T-helper 9 cell (primary cell): ENCODE measurements around the gene FOXO4.
"Not testable (repeated sequence)": the region's sequence is repeated elsewhere in the genome, so short reads cannot be mapped to it uniquely, and the experiment has no call there.

Source experiments
- DNase-seq: peaks from one replicate; pipeline ENCODE4 v3.0.0-alpha.2; 2020
- total RNA-seq, 2 donors: gene quantifications; one replicate each; lab custom pipeline; 2026; lab: John Stamatoyannopoulos, UW

The FOXO4 gene, protein sequence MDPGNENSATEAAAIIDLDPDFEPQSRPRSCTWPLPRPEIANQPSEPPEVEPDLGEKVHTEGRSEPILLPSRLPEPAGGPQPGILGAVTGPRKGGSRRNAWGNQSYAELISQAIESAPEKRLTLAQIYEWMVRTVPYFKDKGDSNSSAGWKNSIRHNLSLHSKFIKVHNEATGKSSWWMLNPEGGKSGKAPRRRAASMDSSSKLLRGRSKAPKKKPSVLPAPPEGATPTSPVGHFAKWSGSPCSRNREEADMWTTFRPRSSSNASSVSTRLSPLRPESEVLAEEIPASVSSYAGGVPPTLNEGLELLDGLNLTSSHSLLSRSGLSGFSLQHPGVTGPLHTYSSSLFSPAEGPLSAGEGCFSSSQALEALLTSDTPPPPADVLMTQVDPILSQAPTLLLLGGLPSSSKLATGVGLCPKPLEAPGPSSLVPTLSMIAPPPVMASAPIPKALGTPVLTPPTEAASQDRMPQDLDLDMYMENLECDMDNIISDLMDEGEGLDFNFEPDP
- 40.8 to 41.2 reads per million in 2 donors for total RNA-seq

DNA sequence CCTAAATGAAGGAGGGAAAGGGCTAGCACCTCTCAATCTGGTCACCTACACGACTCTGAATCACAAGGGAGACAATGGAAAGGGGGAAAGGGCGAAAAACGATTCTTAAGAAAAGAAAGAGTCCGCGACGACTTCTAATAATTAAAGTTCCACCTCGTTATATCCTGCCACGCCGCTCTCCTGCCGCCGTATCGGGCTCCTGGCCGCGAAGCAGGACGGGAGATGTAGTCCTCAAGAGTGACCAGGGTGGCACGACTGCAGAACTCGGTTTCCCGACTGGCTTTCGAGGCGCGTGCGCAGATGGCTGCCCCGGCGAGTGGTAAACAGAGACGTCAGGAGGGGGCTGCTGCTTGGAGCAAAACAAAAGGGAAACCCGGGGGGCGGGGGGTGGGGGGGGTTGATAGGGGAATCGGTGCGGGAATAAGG, at the start of gene FOXO4:
Gene FOXO4 (plus strand): TSS at position 297 of the 426 bp plus-strand sequence. CDS start 678 bp downstream, outside the sequence.
- DNase-seq, result peak; percentile 85

GRCh38 chrX:71047891-71048290, 47.8 kb upstream of the FOXO4 start:
- not testable (repeated sequence) for DNase-seq

DNA sequence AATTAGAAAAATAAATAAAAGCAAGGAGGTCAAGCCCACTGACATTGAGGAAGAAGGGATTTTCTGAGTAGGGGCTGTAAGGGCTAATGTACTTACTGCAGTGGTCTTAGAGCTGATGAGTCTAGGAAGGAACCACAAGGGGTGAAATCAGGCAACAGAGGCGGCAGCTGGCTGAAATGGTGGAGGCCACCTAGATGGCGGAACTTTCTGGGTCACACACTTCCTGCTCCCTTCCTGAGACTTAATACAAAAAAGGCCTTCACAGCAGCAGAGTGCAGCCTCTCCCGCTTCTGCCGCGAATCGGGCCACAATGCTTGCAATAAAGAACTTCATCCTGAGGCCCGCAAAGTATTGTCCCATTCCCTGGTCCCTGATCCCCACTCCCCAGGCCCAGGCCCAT, 42.9 kb upstream of the FOXO4 start:
- no peak for DNase-seq

DNA sequence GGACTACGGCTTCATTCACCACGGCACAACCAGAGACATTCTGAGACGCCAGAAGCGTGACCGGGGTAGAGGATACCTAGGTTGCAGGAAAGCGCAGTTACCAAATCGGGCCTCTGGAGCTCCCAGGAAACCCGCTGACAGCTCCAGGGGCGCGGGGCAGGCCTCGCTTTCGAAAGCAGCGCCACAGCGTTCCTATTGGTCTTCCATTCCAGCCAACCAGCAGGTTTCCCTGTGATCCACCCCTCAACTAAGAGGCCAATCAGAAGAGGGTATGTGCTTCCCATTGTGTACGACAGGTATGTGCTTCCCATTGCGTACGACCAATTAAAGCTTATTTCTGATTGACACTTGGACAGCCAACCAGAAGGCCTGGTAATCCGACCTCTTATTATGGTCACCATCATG, 42.4 kb upstream of the FOXO4 start:
- DNase-seq, result no peak

DNA sequence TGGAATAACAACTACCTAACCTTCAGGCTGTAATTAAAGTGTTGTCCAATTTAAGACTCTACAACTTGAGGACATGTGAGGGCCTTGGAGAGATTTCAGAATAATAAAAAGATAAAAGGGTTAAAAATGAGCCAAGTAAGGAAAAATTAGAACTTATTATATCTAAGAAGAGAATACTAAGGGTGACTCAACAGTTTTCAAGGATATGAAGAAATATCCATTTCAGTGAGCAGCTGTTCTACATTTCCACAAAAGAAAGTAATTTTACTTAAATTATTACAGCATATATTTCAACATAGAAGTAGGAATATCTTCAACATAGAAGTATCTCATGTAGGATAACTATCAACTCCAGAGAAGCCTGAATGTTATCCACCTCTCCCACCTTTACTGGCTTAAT, 38.8 kb upstream of the FOXO4 start:
- DNase-seq, result no peak

DNA sequence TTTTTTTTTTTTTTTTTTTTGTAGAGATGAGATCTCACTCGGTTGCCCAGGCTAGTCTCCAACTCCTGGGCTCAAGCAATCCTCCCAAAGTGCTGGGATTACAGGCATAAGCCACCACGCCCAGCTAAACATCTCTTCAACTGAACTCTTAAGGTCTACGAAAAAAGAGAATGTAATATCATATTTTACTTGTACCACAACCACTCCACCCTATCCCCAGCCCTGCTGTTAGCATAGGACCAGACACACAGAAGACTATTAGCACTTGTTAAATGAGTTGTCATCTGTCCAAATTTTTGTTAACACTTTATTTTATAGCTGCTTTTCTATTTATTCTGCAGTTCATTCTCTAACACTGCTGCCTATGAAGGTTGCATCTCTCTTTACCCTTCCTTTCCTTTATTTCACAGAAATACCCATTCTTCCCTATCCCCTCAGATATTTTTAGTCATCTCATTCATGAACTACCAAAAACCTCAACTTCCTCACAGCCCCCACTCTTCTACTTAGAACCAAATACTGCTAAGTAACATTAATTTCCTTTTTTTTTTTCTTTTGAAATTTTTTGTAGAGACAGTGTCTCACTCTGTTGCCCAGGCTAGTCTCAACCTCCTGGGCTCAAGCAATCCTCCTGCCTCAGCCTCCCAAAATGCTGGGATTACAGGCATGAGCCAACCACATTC, 37.7 kb upstream of the FOXO4 start:
- no peak for DNase-seq

DNA sequence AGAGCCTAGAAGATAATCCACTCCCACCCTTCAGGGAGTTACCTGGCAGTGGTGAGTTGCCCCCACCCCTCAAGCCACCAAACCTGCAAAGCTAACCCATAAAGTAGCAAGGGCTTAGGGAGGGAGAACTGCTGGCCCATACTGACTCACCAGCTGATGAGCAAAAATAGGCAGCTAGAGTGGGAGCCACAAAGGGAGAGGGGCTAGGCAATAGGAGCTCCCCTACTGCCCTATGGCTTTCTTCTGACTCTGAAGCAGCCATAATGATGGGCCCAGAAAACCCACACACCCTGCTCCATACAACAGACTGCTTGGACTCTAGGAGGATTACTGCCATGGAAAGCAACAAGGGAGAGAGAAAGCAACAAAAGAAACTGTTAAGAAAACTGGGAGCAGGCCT, 35.5 kb upstream of the FOXO4 start:
- DNase-seq, result no peak

- DNase-seq, result no peak
Measured at GRCh38 chrX:71067089-71067488, 28.6 kb upstream of the FOXO4 start.

DNA sequence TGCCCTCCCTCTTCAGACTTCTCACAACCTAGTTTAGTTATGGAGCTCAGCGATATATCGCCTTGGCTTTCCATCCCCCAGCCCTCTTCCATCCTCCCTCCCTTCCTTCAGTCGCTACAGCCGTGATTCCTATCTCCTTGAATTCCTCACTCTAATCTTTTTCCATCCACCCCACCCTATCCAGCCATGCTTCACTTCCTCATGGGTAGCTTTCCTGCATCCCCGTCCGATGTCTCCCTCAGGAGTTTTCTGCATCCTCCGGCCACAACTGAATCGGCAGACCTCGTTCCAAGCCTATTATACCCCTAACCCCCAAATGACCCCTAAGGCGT, 28.0 kb upstream of the FOXO4 start:
- no peak for DNase-seq

DNA sequence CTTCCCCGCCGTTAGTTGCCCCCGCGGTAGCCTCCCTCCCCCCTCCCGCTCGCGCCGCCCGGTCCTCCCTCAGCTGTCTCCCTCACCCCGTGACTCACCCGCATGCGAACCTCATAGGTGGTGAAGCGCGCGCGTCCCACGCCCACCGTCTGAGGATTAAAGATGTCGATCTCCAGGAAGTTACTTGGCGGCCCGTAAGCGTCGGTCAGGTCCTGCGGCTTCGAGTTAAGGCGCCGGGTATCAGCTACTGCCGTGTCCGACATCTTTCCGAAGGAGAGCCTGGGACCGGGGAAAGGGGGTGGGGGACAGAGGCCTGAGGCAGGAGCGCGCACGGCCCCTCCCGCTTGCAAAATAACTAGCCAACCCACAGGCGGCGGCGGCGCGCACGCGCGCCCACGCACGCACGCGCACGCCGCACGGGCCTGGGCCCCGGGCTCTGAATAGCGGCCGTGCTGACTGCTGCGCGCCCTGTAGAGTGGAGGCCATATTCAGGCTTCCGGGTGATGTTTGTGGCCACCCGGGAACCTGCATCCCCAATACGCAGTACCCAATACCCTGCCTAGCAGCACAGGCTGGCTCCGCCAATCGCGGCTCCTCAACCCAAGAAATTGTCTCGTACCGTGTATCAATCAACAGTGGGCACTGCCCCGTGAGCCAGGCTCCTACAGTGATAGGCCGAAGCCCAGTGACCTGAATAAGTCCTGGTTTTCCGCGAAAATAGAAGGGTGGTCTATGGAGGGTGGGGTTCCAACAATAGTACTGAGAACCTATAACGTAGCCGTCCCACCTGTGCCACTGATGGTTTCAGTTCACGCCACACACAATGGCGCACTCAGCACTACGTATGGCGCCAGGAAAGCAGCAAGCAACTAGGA, 27.4 kb upstream of the FOXO4 start, which contains the start of gene SNX12:
Gene SNX12 (minus strand): TSS at position 291 of the 875 bp plus-strand sequence. CDS start 28 bp downstream, at position 263.
- peak; percentile 73 for DNase-seq

GRCh38 chrX:71070531-71070930, 25.1 kb upstream of the FOXO4 start:
- DNase-seq, result no peak

DNA sequence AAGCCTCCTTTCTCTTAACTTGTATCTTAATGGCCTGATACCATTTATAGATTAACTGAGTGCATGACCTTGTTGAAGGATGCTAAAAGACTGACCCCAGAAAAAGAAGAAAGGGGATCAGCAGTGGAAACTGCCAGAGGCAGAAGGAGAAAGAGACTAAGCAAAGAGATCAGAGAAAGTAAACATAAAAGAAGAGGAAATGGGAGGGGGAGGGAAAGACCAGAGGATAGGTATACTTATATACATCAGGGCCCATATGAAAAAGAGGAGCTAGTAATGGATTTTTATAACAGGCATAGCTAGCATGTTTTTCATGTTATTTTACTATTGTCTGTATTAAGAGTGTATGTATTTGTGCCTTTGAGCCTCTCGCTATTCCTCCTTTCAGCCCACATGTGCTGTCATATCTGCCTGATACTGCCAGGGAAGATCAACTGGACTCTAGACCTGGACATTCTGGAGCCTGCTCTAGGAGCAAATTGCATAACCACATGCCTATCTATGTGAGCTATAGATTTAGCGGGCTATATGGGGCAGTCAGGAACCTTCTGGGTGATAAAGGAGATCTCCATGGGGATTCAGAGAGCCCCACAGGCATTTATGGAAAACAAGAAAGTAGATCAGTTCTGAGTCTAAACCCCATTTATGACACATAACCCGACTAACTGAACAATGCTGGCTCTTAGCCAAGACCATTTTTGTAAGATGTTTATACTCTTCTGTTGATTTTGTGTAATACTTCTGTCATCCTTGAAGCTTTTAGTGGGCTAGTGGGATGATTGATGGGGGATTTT, 14.1 kb upstream of the FOXO4 start:
- DNase-seq, result no peak

DNA sequence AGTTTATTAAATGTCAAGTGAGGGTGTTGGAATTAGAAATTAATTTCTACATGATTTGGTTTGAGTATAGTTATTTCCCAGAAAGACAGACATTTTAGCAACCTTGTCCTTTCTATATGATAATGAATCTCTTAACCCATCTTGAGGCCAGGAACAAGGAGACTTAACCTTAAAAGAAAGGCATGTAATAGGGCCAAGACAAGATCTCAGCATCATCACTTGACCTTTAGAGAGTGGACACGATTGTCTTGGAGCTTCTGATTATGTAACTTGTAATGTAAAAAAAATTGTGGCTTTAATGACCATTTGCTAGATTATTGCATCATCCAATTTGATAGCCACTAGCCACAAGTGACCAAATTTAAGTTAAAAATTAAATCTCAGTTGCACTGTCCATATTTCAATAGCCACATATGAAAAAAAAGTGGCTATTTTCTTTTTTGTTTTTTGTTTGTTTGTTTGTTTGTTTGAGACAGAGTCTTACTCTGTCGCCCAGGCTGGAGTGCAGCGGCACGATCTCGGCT, 13.5 kb upstream of the FOXO4 start:
- DNase-seq, result no peak

GRCh38 chrX:71082822-71083221, 12.8 kb upstream of the FOXO4 start:
- DNase-seq, result no peak

- no peak for DNase-seq
Measured at GRCh38 chrX:71085900-71086299, 9.8 kb upstream of the FOXO4 start.

DNA sequence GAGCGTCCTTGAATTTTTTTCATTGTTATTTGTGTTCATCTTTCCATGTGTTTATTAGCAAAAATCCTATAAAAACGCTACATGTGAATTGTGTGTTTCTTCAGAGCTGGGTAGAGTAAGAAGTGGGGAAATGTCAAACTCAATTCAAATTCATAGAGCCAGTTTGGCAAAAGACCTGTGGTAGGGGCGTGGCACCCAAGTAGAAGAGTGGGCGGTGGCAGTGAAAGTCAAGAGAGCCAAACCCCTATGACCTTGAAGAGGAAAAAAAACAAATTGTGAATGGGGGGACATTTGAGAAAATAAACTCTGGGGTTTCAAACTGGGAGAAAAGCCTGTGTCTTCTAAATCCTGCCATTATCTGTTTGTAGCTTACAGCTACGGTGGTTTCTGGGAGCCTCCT, 4.4 kb upstream of the FOXO4 start:
- DNase-seq, result no peak

DNA sequence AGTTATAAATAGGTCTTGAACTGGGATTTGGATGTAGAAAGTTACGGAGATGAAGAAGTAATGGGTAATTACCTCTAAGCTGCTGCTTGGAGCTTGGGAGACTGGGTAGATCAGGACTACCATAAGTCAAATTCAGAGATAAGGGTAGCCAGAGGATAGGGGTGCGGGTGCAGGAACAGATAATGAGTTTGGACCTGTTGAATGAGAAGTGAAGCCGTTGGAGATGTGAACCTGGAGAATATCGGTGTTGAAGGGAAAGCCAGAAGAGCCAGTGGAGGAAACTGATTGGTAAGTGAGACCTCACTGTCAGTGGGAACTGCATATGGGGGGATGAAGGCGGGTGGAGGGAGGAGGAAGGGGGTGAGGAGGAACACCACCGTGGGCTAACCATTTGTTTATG, 618 bp upstream of the FOXO4 start:
- DNase-seq, result no peak

DNA sequence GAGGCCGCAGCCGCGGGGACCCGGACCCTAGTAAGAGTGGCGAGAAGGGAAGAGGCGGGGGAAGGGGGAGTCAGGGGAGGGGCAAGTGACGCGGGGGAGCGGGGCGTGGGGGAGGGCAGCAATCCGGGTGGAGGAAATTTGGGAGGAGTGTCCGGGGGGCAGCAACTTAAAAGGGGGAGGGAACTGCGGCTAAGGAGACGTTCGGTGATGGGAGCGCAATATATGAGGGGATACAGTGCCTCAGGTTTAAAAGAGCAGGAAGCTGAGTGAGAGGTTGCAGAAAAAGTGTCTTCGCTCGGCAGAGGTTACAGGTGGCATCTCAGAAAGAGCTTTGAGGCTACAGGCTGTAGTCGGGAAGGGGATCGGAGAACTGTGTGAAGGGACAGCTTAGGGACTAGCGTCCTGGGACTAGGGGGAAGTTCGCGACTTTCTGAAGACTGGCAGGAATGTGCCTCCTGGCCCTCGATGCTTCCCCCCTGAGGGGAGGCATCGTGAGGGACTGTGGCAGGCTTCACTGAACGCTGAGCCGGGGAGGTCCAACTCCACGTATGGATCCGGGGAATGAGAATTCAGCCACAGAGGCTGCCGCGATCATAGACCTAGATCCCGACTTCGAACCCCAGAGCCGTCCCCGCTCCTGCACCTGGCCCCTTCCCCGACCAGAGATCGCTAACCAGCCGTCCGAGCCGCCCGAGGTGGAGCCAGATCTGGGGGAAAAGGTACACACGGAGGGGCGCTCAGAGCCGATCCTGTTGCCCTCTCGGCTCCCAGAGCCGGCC, 519 bp downstream of the FOXO4 start:
- DNase-seq, result no peak

DNA sequence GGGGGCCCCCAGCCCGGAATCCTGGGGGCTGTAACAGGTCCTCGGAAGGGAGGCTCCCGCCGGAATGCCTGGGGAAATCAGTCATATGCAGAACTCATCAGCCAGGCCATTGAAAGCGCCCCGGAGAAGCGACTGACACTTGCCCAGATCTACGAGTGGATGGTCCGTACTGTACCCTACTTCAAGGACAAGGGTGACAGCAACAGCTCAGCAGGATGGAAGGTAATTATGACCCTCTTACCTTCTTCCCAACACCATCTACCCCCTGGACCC, 1.0 kb downstream of the FOXO4 start:
- DNase-seq, result no peak

GRCh38 chrX:71098302-71098701, 2.7 kb downstream of the FOXO4 start:
- DNase-seq, result peak; percentile 83

DNA sequence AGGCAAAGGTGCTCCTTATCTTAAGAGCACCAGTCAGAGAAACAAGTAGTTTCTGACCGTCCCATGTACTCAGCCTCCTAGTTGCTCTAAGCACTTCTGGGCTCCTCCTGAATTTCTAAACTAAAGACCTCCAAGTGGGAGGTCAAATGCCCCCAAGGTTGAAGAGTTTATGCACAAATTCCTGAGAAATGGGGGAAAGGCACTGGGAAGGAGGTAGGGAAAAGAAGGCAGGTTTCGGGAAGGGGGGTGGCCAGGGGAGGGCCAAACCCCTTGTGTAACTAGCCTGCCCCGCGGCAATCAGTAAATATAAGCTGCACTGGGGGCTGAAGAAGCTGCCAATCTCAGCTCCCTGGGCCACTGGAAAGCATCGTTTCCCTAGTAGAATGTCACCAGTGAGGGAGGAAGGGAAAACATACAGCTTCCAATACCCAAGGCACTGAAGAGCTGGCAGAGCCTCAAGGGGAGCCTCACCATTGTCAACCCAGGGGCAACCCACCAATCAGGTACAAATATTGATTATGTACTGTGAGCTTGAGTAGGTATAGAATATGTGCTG, 3.4 kb downstream of the FOXO4 start:
- DNase-seq, result no peak
